Esophagus muscularis mucosa (tissue), 4 donors: ENCODE results near the gene ALDH8A1. TPM values are rescaled to one million over a fixed set of nuclear protein-coding genes. Genes with fewer than 3 reads are reported as not detected.
A peak's percentile ranks its signal among the peaks of the same experiment; 100 is the strongest.
"Not testable (repeated sequence)": the region's sequence is repeated elsewhere in the genome, so short reads cannot be mapped to it uniquely, and the experiment has no call there.

Experiments
- DNase-seq: peaks from one replicate; pipeline ENCODE4 v3.0.0-alpha.2; 2017; ENCODE audit errors: extremely low spot score
- H3K27ac ChIP-seq, 4 donors: fragments of 200-600 bp; sonication (generic); replicated peaks in 1 of 4; 1 replicate in 3 of 4; 2 replicates in 1 of 4; pipeline ENCODE4 v1.5.1; 2016 to 2019; ENCODE audit warnings: mild to moderate bottlenecking in 1 of 4
- H3K27me3 ChIP-seq, 4 donors: fragments of 200-600 bp; sonication (generic); one replicate each; pipeline versions ENCODE4 v1.5.1 to v1.6.0; 2016 to 2019
- H3K36me3 ChIP-seq, 4 donors: fragments of 200-600 bp; sonication (generic); one replicate each; pipeline ENCODE4 v1.5.1; 2016 to 2019
- H3K4me1 ChIP-seq, 4 donors: fragments of 200-600 bp; sonication (generic); one replicate each; pipeline ENCODE4 v1.5.1; 2016 to 2019
- H3K4me3 ChIP-seq, 4 donors: fragments of 200-600 bp; sonication (generic); 1 replicate in 2 of 4; 2 replicates in 2 of 4; pipeline ENCODE4 v1.5.1; 2016 to 2019; ENCODE audit warnings: mild to moderate bottlenecking in 4 of 4, moderate library complexity in 1 of 4
- H3K9me3 ChIP-seq, 4 donors: fragments of 200-600 bp; sonication (generic); 1 replicate in 3 of 4; 2 replicates in 1 of 4; pipeline ENCODE4 v1.5.1; 2016 to 2019
- EP300 ChIP-seq: sonication (generic); formaldehyde crosslinking; IDR thresholded peaks from one replicate; pipeline ENCODE4 v1.6.1; 2017; ENCODE audit warnings: antibody characterized with exemption
- POLR2A ChIP-seq: fragments of 450-650 bp; IDR thresholded peaks from one replicate; pipeline ENCODE4 v1.6.1; 2017; ENCODE audit warnings: antibody characterized with exemption, moderate library complexity, mild to moderate bottlenecking, low read depth
- POLR2AphosphoS5 ChIP-seq, 2 donors: sonication (generic); formaldehyde crosslinking; IDR thresholded peaks; one replicate each; pipeline ENCODE4 v1.6.1; 2017; ENCODE audit warnings: antibody characterized with exemption in 2 of 2
- WGBS: methylation state at CpG from one replicate; pipeline ENCODE4 v1.1.5; 2018; 5-methylcytosine and 5-hydroxymethylcytosine counted together
- intact Hi-C: fragments of 100-400 bp; cut with DNase I; formaldehyde crosslinking; loops from one replicate; pipeline ENCODE4 v1.15.1; 2023
- total RNA-seq, 4 donors: library from RNA; depleted of rRNA; stranded (reverse); fragments of >200 nt; gene quantifications; one replicate each; pipeline versions ENCODE4 v1.1.0 to v1.2.1, GENCODE V29; 2016
- TF ChIP-seq, protein P1 (sequence below), 3 experiments: fragments of 200-600 bp in 2 of 3; fragments of 450-650 bp in 1 of 3; sonication (generic) in 2 of 3; IDR thresholded peaks; one replicate each; pipeline ENCODE4 v1.5.1; 2017 to 2019; ENCODE audit warnings: antibody characterized with exemption in 3 of 3, mild to moderate bottlenecking in 2 of 3, moderate library complexity in 1 of 3

The ALDH8A1 gene
- total RNA-seq, 4 donors from 2014 or later = 1.2 to 5.0 (median 2.0) TPM

DNA sequence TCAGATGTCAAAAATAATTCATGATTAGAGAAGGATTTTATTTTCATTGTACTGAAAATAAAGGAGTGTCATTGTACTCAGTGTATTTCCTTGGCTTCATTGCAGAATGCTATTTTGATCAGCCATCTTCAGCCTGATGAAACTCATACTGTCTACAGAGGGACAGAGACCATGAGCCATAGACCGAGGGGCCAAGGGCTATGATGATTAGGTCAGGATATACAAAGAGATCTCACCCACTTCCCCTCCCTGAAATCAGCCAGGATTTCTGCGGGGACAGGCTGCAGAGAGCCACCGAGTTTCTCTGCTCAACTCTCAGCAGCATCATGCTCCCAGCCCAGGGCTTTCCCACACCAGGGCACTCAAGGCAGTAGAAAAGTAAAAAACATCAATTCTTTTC is 47.0 kb downstream of the ALDH8A1 start:
- peak overlapping the region in 2 of 4 donors; percentile 8 to 57 for H3K27ac ChIP-seq
- intact Hi-C loops = no loop called here

GRCh38 chr6:134902074-134902861 is 47.6 kb downstream of the ALDH8A1 start:
- WGBS = 65% methylated on average over 9 of the region's 9 CpGs
- DNase-seq = no peak
- Histone ChIP-seq H3K27me3 (no peaks in the 10 kb centered on the region), H3K4me1 (peaks cover 0 to 8% (median 3%) of the 10 kb centered on the region in 4 donors), H3K9me3 (no peaks in the 10 kb centered on the region), H3K4me3 (no peak overlapping the region), H3K27ac (peak overlapping the region in 2 of 4 donors; percentile 28 to 57), H3K36me3 (no peaks in the 10 kb centered on the region)
- intact Hi-C loops = no loop called here
- TF ChIP-seq, protein P1, sequence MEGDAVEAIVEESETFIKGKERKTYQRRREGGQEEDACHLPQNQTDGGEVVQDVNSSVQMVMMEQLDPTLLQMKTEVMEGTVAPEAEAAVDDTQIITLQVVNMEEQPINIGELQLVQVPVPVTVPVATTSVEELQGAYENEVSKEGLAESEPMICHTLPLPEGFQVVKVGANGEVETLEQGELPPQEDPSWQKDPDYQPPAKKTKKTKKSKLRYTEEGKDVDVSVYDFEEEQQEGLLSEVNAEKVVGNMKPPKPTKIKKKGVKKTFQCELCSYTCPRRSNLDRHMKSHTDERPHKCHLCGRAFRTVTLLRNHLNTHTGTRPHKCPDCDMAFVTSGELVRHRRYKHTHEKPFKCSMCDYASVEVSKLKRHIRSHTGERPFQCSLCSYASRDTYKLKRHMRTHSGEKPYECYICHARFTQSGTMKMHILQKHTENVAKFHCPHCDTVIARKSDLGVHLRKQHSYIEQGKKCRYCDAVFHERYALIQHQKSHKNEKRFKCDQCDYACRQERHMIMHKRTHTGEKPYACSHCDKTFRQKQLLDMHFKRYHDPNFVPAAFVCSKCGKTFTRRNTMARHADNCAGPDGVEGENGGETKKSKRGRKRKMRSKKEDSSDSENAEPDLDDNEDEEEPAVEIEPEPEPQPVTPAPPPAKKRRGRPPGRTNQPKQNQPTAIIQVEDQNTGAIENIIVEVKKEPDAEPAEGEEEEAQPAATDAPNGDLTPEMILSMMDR (IDR thresholded peaks at IDR 0.05) = no peak
- TF ChIP-seq POLR2A (no peak), EP300 (no peak), POLR2AphosphoS5 (IDR thresholded peaks at IDR 0.05) (no peak)

More for the DNA sequence above, 47.0 kb downstream of the ALDH8A1 start:
- Histone ChIP-seq H3K4me1 (peaks cover 0 to 8% (median 3%) of the 10 kb centered on the region in 4 donors), H3K9me3 (no peaks in the 10 kb centered on the region), H3K27me3 (no peaks in the 10 kb centered on the region), H3K4me3 (no peak overlapping the region), H3K36me3 (no peaks in the 10 kb centered on the region)
- WGBS = 18% methylated on average over 2 of the region's 3 CpGs
- TF ChIP-seq, protein P1 (IDR thresholded peaks at IDR 0.05) = no peak
- no peak for DNase-seq

DNA sequence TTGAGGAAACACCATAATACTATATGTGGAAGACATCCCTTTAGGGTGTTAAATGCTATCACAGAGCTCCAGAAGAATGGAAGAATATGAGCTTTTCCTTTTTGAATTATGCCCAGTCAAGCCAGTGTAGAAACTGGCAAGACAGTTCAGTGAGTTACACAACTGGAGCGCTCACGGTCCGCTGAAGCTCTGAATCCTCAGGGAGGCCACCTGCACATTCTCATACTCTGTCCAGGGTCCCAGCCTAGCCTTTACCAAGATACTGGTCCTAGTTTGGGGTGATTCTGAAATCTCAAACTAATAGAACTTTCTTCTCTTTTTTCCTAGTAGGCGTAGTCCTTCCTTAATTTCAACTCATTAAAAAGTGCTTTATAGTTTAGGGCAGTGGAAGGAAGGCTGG is 51.3 kb downstream of the ALDH8A1 start:
- Histone ChIP-seq H3K36me3 (no peaks in the 10 kb centered on the region), H3K27ac (no peak overlapping the region), H3K4me1 (peaks cover 0 to 8% (median 3%) of the 10 kb centered on the region in 4 donors), H3K9me3 (no peaks in the 10 kb centered on the region), H3K27me3 (no peaks in the 10 kb centered on the region), H3K4me3 (no peak overlapping the region)
- intact Hi-C loops = no loop called here
- WGBS = 85% methylated on average over 4 of the region's 4 CpGs
- no peak for DNase-seq
- TF ChIP-seq POLR2A = no peak
- TF ChIP-seq, protein P1 (IDR thresholded peaks at IDR 0.05) = no peak
- TF ChIP-seq POLR2AphosphoS5 (IDR thresholded peaks at IDR 0.05) = no peak
- TF ChIP-seq EP300 = no peak

DNA sequence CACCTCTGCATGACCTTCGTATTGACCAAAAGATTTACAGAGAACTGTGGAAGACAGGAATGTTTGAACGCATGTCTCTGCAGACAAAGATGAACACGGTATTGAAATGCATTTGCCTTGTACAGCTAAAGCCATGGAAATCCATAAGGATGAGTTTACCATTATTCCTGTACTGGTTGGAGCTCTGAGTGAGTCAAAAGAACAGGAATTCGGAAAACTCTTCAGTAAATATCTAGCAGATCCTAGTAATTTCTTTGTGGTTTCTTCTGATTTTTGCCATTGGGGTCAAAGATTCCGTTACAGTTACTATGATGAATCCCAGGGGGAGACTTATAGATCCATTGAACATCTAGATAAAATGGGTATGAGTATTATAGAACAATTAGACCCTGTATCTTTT is 51.7 kb downstream of the ALDH8A1 start:
- 90% methylated on average over 5 of the region's 5 CpGs for WGBS
- H3K9me3 ChIP-seq, DNase-seq, H3K4me3 ChIP-seq, H3K27me3 ChIP-seq, H3K27ac ChIP-seq, H3K4me1 ChIP-seq, H3K36me3 ChIP-seq, intact Hi-C loops: not testable (repeated sequence)

DNA sequence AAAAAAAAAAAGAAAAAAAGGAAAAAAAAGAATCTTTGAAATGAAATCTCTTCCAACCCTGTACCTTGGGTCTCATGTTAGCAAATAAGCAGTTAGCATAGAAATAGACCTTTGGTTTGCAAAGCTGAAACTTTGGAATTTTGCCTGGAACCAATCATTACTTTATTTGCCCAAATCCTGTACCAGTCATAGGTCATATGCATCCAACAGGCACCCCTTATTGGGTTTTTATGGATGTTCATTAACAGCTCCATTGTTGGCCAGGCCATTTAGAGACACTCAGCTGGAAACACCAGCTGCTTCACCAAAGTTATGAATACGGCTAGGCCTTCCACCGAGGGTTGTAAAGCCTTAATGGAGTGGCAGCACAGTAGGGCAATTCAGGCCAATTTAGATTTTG is 53.0 kb downstream of the ALDH8A1 start:
- intact Hi-C loops = no loop called here
- no peak for DNase-seq
- Histone ChIP-seq H3K9me3 (peaks cover 0 to 5% (median 0%) of the 10 kb centered on the region in 4 donors), H3K4me3 (no peak overlapping the region), H3K27me3 (no peaks in the 10 kb centered on the region), H3K36me3 (no peaks in the 10 kb centered on the region), H3K27ac (no peak overlapping the region), H3K4me1 (no peaks in the 10 kb centered on the region)
- TF ChIP-seq POLR2A (no peak), EP300 (no peak), POLR2AphosphoS5 (IDR thresholded peaks at IDR 0.05) (no peak)
- TF ChIP-seq, protein P1 (IDR thresholded peaks at IDR 0.05) = no peak
- WGBS = 100% methylated on average over 2 of the region's 2 CpGs
